Measurements from ENCODE around the gene TANC1.
A peak's percentile ranks its signal among the peaks of the same experiment; 100 is the strongest.

Gene TANC1

DNA sequence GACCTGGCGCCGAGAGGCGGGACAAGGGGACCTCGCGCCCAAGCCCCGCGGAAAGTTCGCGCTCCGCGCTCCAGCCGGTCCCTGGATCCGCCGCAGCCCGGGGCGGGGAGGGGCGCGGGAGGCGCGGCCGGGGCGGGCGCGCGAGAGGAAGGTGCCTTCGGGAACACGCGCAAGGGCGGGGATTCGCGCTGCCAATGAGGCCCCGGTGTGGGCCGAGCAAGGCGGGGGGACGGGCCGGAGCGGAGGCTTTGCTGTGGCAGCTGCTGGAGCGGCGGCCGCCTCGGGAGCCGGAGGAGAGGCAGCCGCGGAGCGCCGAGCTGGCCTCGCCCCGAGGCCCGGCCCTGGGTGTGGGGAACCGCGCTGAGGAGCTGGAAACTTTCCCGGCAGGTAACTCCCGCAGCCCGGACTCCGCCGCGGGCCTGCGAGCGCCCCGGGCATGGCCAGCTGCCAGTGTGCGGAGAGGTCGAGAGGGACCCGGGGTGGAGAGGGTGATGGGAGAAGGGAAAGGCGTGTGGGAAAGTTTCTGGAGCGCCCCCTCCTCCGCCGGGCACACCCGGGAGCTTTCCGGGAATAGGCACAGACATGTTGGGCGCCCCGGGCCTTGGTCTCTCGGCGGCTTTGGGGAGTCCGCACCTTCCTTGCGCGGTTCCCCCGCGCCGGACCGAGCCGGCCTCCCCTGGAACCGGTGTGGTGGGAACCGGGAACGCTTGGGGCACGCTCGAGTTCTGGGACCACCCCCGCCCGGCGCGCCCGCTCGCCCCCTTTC is at the start of gene TANC1:
TSS of gene TANC1 (plus strand) at position 245 of the 766 bp plus-strand sequence. CDS start 97,271 bp downstream, outside the sequence.
- DNase-seq: peak; percentile 66

DNA sequence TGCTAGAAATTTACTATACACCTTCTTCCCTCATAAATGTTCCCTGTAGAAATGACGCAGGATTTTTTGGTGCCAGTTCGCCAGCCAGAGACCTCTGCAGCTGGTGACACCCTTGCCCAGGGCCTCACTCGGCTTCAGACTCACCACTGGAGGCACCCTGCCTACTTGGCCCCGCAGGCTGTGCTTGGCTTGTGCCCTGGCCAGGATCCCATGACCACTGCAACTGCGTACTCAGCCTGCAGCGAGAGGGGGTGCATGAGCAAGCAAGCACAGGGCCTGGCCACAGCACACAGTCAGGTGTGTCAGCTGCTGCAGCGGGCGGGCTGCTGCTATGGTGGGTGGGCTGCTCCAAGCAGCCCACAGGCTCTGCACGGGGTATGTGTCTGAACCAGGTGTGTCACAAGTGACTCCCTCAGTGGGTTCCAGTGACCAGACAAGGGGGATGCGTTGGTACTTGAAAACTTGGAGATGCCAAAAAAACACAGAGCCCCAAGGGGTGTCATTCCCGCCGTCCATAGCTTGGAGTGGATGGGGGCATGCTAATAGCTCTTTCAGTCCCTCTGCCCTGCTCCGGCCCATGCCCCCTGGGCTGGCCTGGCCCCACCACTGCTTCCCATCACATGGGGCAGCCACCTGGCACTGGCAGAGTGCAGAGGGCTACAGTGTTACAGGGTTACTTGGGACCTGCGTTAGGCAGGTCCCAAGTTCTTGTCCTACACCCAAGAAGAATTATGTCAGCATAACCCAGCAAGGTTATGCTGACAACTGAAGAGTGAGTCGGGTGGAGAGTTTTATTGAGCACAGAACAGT is 46.6 kb upstream of the TANC1 start:
- no peak for DNase-seq

DNA sequence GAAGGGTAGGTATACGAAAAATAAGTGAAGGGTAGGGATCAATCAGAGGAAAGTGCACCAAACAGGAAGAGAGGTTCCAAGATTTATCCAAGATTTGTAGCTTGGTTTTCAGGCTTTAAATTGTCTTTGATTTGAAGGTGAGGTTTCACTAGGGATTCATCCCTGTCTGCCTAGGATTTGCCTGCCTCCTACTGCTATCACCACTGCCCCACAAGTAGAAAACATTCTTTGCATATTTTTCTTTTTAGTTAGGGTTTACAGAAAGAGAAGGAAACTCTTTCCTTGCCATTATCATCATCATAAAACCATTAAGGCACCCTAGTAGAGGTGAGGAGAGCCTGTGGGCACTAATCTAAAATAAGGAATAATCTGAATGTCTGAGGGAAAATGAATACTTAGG is 45.8 kb upstream of the TANC1 start:
- no peak for DNase-seq

DNA sequence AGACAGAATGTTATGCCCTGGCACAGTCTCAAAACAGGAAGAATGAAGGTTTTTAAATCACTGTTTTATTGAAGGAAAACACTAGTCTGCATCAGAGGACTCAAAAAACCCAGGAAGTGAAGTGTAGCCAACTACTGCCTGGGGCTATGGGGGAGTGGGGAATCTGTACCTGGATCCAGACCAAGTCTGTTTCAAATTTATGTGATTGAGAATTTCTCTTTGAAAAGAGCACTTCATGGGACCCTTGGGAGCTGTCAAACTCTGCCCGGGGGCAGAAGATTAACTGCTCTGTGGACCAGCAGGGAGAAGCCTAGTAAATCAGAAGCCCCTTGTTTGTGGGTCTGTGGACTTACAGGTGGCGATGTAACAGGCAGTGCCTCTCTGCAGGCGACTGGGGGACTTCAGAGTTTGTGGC is 45.3 kb upstream of the TANC1 start:
- no peak for DNase-seq

DNA sequence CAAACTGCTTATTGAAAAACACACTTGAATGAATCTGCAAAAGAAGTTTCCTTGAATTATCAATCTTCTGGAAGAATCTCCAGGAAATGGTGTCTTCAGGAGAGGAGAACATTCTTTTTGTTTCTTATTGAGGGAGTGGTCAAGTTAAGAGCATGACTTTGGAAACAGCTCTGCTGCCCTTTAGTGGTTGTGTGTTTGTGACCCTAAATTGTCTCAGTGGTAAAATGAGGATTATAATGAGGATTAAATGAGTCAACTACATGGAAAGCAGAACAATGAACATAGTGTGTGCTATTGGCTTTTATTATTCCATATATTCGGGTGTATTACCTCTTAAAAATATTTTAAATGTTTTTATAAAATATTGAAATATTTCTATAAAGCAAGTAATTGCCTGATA is 44.8 kb upstream of the TANC1 start:
- no peak for DNase-seq

DNA sequence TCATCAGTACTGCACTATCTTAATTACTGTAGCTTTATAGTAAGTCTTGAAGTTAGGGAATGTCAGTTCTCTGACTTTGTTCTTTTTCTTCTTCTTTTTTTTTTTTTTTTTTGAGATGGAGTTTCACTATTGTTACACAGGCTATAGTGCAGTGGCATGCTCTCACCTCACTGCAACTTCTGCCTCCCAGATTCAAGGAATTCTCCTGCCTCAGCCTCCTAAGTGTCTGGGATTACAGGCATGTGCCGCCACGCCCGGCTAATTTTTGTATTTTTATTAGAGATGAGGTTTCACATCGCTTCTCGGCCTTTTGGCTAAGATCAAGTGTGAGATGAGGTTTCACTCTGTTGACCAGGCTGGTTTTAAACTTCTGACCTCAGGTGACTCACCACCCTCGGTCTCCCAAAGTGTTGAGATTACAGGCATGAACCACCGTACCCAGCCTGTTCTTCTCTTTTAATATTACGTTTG is 41.9 kb upstream of the TANC1 start:
- no peak for DNase-seq

DNA sequence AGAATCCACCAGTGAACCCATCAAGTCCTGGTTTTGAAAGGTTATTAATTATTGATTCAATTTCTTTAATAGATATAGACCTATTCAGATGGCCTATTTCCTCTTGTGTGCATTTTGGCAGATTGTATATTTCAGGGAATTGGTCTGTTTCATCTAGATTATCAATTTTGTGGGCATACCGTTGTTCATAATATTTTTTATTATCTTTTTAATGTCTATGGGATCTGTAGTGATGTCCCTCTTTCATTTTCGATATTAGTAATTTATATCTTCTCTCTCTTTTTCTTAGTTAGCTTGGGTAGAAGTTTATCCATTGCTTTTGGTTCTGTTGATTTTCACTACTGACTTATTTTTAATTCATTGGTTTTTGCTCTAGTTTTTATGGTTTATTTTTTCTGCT is 39.9 kb upstream of the TANC1 start:
- no peak for DNase-seq

DNA sequence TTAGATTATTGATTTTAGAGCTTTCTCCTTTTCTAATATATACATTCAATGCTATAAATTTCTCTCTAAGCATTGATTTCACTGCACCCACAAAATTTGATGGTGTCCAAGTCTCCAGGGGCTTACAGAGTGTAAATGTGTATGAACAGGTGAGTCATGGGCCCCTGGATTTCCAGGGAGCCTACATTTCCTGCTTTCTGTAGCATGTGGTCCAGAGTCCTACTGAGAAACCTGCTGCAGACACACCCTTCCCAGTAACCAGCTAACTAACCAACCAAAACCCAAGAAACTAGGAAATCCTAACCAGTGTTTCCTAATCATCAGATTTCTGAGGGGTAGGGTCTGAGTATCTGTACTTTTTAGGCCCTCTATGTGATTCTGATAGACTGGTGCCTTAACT is 39.5 kb upstream of the TANC1 start:
- DNase-seq: no peak

DNA sequence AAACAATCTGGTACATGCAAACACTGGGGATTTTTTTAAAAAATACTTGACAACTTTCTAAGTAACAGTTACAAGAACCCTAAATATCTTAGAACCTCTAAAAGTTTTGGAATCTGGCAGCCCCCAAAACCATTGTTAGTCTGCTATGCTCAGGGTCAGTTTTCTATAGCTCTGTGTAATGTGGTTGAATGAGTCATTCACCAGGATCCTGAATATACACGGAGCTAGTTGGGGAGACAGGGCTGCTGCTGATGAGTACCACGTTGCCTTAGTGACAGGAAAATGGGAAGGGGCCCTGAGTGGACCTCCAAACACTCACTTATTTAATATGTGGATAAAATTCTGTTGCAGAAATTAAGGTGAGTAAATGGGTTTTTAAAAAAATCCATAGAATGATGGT is 36.9 kb upstream of the TANC1 start:
- no peak for DNase-seq

DNA sequence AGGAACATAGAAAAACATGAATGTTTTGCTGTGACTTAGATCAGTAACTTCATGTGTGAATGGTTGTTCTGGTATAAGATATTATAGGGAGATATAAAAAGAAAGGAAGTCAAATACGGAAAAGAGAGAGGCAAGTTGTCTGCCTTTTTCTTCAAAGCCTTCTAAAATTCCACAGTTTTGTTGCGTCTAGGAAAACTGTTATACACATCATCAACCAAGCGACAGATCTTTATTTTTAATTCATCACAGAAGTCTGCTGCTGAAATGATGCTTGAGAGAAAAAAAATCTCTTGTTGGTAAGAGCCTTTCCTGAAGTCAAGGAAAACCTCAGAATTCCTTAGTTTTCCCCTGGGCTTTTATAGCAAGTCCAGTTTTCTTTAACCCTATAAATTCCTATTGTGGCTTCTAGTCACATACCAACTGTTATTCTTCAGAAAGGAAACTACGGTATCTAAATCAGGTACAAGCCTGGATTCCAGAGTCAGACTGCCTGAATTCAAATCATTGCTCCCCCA is 36.3 kb upstream of the TANC1 start:
- DNase-seq: no peak

DNA sequence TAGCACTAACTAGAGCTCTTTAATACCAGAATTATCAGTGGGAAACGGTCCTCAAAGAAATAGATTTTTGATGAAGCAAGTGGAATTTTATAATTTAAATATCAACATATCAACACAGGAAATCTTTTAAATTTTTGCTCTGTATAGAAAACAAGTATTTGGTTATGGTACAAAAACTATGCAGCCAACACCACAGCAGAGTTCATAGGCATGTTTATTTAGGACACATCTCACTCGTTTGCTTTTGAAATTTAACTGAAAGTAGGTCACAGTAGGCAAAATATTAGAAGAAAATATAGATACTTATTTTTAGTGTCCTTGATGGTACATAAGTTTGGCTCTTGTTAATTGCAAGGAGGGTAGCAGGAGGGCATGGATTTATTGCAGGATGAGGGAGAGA is 34.3 kb upstream of the TANC1 start:
- DNase-seq: no peak

DNA sequence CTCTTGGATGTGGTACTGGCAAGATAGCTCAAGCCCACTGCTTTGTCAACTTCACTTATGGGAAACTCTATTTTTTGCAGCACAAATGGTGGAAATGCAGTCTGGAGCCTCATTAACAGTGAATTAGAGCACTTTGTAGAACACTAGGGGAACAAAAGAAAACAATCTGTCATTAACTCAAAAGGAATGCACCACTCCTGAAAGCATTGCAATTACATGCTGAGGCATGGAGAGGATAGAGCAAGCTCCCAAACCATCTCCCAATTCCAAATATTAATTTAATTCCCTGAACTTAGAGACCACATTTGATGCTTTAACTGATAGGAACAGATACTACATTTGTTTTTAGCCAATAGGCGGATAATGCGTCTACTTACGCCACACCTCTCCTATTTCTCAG is 32.8 kb upstream of the TANC1 start:
- DNase-seq: no peak

DNA sequence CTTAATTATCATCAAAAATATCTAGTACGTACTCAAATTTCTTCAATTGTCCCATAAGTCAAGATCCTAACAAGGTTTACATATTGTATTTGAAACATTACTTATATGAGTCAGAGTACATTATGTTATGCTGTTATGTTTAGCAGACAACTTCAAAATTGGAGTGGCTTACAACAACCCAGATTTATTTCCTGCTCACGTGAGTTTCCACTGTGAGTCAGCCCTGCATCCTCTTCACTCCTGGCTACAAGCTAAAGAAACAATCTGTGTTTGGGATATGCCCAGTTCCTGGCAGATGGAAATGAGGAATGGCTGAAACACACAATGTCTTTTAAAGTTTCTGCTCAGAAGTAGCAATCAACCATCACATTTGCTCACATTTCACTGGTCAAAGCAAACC is 31.5 kb upstream of the TANC1 start:
- no peak for DNase-seq

DNA sequence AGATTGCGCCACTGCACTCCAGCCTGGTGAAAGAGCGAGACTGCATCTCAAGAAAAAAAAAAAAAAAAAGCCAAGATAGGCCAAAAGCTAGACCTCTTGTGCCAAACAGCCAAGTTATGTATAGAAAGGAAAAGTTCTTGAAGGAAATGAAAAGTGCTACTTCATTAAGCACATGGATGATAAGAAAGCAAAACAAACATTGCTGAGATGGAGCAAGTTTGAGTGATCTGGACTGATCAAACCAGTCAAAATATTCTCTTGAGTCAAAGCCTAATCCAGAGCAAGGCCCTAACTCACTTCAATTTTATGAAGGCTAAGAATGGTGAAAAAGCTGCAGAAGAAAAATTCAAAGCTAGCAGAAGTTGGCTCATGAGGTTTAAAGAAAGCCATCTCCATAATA is 28.1 kb upstream of the TANC1 start:
- DNase-seq: no peak

DNA sequence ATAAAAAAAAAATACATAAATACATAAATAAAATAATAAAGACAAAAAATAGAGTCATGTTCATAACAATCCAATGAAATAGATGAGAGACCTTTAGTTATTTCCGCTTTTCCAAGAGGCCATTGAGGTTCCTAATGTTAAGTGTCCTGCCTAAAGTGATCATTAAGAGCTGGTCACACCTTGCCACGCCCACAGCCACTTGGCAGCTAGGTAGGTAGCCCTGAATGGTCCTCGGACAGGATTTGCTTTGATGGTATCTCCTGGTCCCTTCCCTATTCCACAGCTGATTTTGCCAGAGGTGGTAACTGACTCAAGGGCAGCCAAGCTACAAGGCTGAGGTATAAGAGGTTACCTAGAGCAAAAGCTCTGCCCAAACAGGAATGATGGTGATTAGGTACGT is 24.5 kb upstream of the TANC1 start:
- DNase-seq: no peak

DNA sequence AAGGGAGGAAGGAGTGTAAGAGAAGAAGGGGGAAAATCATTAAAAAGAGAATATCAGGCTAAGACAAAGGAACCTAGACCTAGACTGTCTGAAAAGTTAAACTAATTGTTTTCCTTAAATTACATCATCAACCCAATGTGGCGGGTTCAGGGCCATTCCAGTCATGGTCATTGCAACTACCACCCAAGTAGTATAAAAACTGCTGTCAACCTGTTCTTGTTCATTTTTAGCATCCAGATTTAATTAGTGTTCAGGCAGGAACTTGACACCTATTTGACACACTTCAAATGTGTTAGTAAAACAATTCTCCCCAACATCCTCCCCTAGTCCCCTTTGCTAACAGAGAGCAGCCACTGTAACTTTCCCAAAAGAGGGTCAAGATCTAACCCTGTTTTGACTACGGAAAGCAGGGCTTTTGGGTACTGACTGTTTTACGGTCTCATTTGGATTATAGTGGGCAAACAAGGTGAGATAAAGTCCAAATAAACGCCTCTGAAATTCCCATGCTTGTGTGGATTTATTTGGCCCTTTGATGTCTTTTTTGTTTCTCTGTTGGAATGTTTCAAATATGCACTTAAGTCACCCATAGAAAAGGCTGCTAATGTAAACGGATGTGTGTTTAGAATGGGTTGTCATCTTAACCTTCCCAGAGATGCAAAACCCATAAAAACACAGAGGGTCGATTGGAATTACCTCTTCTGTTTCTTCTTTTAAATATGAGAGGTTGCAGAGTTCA is 19.3 kb upstream of the TANC1 start:
- DNase-seq: no peak

DNA sequence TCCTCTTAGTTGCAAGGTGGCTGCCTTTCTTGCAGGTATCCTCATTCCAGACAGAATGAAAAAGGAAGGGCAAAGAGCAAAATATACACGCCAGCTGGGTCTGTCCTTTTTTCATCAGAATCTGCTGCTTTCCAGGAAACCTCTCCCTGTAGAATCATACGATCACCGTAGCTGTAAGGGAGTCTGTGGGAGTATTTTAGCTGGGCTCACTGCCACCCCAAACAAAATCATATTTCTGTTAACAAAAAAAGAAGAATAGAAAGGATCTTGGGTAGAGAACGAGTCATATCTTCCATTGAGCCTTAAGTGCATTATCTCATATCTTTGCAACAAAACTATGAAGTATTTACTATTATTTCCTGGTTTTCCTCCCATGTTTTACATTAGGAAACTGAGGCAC is 15.0 kb upstream of the TANC1 start:
- no peak for DNase-seq

DNA sequence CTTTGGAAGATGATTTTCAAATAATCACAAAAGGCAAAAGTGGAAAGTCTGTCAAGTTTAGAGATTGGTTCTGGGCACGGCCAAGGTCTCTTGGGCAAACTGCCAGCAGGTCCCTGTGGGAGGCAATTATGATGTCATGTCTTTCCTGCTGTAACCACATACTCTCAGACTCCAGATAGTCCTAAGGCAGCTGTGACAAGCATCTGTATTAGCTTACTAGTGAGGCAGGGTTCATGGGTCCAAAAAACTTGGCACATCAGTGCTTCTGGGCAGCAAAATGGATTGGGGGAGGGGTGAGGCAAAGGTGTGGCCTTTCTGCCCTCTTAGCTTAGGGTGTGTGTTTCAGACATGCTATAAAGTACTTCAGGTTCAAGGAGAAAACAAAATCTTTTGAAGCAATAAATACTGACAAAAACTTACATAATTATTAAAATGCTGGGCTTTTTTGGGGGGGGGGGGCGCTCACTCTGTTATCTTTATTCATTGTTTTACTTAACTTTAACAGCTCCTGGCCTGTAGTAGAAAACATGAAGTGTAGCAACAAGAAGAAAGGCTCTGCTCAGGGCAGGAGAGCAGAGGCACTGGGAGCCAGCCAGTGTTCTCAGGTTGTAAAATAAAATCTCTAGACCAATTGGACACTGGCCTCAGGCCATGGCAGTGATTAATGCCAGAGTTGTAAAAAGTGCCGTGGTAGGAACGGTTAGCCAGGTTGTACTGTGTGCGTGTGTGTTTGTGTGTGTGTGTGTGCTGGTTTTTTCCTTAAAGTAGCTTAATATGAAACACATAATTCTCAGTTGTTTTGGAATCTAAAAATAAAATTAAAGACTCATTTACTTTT is 14.3 kb upstream of the TANC1 start:
- peak; percentile 17 for DNase-seq

DNA sequence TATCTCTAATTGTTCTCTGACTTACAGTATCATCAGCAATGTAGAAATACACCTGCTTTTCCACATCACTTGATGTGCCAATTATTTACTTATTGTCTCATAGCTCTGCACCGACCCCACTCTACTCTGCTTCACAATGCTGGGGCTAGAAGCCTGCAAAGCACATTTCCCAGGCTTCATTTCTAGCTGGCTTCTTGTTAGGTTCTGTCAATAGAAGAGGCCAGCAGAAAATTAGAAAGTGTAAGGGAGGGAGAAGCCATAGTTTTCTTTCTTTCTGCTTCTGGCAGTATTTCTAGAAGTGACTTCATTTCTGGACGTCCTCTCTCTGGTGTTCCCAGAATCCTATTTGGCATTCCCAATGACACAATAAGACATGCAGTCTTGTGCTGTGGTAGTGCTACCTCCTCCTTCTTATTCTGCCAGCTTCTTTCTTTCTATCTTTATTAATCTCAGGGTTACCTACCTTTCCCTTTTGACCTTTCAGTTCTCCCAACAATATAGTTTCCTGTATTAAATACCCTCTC is 12.5 kb upstream of the TANC1 start:
- DNase-seq: no peak

DNA sequence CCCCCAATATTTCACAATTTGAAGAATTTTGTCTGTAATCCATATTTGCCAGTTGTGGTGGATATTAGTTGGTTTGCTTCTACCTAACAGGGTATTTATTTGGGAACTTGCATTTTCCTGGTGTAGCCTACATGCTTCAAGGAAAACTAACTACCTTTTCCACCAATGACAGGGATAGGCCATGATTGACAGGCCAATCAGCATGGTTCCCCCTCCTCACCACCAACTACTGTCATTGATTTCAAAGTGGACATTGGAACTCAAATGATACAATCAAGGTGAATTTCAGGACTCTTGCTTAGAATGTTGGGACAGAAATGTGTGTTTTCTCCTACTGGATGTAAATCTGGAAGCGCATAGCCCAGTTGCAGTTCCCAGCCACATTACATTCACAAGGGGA is 10.1 kb upstream of the TANC1 start:
- DNase-seq: no peak

DNA sequence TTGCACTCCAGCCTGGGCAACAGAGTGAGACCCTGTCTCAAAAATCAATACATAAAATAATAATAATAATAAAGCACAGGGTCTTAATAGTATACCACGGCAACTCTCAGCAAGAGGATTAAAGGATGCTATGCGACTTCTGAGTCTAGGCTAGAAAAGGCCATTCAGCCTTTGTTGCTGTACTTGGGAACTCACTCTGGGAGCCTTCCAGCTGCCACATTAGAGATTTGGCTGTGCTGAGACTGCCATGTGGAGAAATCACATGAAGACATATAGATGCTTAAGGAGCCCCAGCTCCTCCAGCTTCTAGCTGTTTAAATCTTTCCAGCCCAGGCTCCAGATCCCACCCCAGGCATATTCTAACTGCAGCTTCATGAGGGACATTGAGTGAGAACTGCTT is 8.2 kb upstream of the TANC1 start:
- no peak for DNase-seq

DNA sequence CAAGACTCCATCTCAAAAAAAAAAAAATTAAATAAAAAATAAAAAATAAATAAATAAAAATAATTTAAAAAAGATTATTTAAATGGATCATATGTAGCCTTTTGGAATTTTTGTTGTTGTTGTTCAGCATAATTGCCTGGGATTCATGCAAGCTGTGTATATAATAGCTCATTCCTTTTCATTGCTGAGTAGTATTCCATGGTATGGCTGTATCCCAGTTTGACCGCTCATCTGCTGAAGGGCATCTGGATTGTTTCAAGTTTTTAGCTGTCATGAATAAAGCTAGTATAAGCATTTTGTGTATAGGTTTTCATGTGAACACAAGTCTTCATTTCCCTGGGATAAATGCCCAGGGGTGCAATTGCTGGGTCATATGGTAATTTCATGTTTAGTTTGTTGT is 6.4 kb upstream of the TANC1 start:
- DNase-seq: no peak

Data from KG1 (cell line).